NCI-H460 (cell line): ENCODE measurements around the gene SORCS1. TPM values are rescaled to one million over a fixed set of nuclear protein-coding genes. Genes with fewer than 3 reads are reported as not detected.

Source experiments
- DNase-seq: peaks from one replicate; pipeline ENCODE4 v3.0.0-alpha.2; 2016; ENCODE audit warnings: low read depth; ENCODE audit errors: extremely low read depth
- total RNA-seq: library from RNA; depleted of rRNA; stranded (reverse); fragments of >200 nt; shearing (Covaris generic); gene quantifications from 2 replicates; pipeline ENCODE4 v1.2.3, GENCODE V29; 2014

SORCS1 gene
- total RNA-seq, 1 experiment from 2014 or later, result 0.20 TPM

- DNase-seq, result no peak
These were observed 458.4 kb downstream of the SORCS1 start for GRCh38 chr10:106706127-106706526.

DNA sequence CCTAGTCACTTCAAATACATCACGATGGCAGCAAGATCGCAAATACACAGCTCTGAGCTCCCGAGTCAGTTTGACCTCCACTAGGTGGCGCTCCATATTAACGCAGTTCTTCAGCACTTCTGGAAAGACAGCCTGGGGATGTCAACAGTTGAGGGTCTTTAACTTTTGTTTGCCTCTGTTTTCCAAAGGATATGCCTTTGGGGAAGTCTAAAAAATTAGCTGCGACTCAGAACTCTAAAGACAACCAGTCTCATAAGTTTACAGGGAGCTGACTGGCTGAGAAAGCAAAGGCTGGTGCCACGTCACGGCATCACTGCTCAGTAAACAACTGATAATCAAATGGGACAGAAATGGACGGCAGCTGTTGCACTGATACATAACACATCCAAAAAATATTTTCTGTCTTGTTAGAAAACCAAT lies 458.8 kb downstream of the SORCS1 start:
- peak; percentile 72 for DNase-seq

GRCh38 chr10:106696239-106696638 lies 468.3 kb downstream of the SORCS1 start:
- no peak for DNase-seq

- no peak for DNase-seq
These were observed 469.8 kb downstream of the SORCS1 start for GRCh38 chr10:106694696-106695095.

- peak; percentile 31 for DNase-seq
These were observed 482.3 kb downstream of the SORCS1 start for GRCh38 chr10:106682175-106682574.

DNA sequence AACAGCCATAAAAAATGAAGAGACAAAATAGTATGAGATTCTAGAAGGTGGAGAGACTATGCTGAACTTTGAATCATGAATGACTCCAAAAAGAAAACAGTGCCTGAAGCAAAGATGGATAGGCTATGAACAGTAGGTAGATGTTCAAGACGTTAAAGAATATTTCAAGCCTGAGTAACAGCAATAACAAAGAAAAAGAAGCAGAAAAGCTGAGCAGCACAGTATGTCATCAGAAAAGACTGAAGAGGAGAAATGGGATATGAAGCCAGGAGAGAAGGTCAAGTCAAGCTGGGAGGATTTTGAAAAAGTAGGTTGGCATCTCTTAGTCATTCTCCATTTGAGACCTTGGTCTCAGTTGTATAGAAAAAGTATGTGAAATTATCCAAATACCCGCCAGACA lies 484.4 kb downstream of the SORCS1 start:
- no peak for DNase-seq

DNA sequence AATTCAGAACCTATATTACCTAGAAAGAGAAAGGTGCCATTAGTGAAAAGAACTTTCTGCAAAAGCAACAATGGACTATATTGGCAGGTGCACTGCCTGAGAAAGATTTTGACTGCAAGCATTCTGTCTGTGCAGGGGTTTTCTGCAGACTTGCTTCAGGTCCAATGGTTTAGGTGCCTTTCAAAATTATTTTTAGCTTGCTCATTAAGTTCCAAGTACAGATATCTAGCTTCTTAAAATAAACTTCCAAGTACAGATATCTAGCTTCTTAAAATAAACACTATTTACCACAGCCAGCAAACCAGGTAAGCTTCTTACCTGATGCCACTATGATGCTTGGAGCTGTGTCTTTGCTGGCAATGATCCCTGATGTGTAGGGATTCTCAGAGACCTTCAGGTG lies 485.2 kb downstream of the SORCS1 start:
- no peak for DNase-seq

- DNase-seq, result no peak
These were observed 491.9 kb downstream of the SORCS1 start for GRCh38 chr10:106672517-106673175.

- no peak for DNase-seq
These were observed 502.8 kb downstream of the SORCS1 start for GRCh38 chr10:106661767-106662140.

GRCh38 chr10:106661133-106661766 lies 503.3 kb downstream of the SORCS1 start:
- no peak for DNase-seq

GRCh38 chr10:106660550-106660949 lies 504.0 kb downstream of the SORCS1 start:
- DNase-seq, result no peak

- no peak for DNase-seq
These were observed 508.9 kb downstream of the SORCS1 start for GRCh38 chr10:106655636-106656035.

GRCh38 chr10:106655165-106655564 lies 509.3 kb downstream of the SORCS1 start:
- no peak for DNase-seq

DNA sequence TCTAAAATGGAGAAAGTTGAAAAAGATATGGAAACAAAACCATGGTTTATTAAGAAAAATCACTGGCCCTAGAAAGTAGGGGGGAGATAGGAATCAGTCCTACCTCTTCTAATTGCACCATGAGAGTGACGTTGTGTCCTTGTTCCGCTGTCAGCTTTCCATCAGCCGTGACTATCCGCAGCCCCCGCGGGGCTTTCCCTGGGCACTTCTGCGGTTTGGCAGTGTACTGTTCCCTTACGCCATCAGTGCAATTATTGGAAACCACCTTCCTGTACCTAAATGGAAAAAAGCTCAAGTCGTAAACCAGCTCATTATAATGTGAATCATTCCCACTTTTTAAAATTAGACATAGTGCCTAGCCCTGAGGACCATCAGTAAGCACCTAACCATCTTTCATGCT lies 512.2 kb downstream of the SORCS1 start:
- DNase-seq, result no peak

DNA sequence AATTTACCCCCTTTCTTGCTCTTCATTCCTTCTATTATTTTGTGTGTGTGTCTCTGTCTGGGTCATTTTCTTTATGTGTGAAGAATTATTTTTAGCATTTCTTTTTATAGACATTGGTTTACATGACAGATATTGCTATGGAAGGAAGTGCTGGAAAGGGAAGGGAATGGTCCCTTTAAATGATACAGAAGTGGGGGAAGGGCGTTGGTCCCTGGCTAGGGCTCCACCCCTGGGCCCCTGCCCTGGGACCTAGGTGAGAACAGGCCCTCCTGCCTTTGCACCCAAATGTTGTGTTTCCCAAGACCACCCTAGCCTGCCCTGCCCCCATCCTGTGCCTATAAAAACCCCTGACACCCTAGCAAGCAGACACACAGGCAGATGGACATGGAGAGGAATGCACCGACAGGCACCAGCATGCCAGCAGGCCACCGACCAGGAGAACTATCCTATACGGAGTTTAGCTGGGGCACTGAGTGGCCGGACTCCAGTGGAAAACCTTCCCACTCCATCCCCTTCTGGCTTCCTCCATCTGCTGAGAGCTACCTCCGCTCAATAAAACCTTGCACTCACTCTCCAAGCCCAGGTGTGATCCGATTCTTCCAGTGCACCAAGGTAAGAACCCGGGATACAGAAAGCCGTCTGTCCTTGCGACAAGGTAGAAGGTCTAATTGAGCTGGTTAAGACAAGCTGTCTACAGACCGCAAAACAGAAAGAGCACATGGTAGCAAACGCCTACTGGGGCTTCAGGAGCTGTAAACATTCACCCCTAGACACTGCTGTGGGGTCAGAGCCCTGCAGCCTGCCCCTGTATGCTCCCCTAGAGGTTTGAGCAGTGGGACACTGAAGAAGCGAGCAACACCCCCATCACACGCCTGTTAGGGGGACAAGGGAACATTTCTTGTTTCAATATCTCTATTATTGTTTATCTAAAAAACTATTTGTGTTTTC lies 515.7 kb downstream of the SORCS1 start:
- DNase-seq, result no peak

DNA sequence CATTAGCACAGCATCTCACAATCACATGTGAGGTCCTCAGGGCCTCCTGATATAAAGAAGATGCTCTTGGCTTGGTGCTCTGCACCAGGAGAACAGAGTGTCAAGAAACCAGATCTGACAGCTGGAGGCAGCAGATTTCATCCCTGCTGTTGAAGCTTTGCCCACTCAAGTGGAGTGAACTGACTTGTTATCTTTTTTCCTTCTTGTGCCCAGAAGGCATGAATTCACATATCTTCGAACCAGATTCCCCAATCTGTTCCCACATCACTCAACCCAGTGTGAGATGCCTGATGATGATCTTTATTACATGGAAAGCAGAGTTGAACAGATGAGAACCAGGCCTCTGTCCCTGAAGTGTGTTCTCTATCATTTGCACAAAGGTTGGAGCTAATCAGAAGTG lies 521.0 kb downstream of the SORCS1 start:
- no peak for DNase-seq

DNA sequence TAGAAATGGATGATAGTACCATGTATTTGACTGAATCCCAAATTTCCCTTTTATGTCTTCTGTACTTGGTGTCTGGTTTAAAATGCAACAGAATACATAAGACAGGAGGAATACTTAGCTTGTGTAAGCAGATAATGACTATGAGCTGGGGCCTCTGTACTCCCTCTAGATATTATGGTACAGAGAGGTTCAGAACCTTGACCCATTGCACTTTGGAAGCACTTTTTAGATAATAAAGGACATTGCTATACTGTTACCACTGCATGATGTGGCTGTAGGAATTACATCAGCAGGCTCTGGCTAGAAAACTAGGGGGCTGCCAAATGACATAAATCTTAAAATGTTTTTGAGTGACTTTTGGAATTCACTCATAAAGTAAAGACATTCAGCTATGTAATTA lies 526.6 kb downstream of the SORCS1 start:
- no peak for DNase-seq

GRCh38 chr10:106636766-106637491 lies 527.6 kb downstream of the SORCS1 start:
- no peak for DNase-seq

DNA sequence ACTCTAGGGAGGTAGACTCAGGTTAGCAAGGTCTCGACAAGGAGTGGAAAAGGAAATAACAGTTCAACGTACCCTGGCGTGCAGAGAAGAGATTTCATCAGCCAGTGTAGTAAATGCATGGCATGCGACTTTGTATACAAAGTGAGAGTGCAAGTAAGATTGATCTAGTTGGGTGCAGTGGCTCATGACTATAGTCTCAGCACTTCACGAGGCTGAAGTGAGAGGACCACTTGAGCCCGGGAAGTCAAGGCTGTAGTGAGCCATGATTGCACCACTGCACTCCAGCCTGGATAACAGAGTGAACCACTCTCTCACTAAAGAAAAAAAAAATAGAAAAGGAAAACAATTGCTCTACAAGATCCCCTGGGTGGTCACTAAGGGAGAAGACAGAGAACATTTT lies 528.6 kb downstream of the SORCS1 start:
- no peak for DNase-seq

GRCh38 chr10:106631016-106631702 lies 533.3 kb downstream of the SORCS1 start:
- DNase-seq, result no peak
